GM23338 (cell line): ENCODE results near the gene XYLT1. TPM values are rescaled to one million over a fixed set of nuclear protein-coding genes. Genes with fewer than 3 reads are reported as not detected.

Experiments used
- ATAC-seq: fragments of 200-7000 bp; cut with Tn5 transposase; 3 replicates; pipeline ENCODE4 v1.9.1; 2020
- DNase-seq: peaks from one replicate; pipeline ENCODE4 v3.0.0-alpha.2; 2015; ENCODE audit warnings: low spot score
- H2AFZ ChIP-seq: fragments of 200-600 bp; sonication (generic); 2 replicates; pipeline ENCODE4 v1.8.0; 2016; ENCODE audit warnings: antibody characterized with exemption, mild to moderate bottlenecking, moderate library complexity
- H3F3A ChIP-seq: fragments of 200-600 bp; sonication (generic); replicated peaks from 2 replicates; pipeline ENCODE4 v1.8.0; 2017; ENCODE audit warnings: antibody characterized with exemption, mixed run types, low read depth
- H3K27ac ChIP-seq: fragments of 200-600 bp; sonication (generic); 2 replicates; pipeline ENCODE4 v1.6.1; 2016; ENCODE audit warnings: low read depth
- H3K27me3 ChIP-seq: fragments of 200-600 bp; sonication (generic); 2 replicates; pipeline ENCODE4 v1.8.0; 2016; ENCODE audit warnings: mild to moderate bottlenecking, mixed run types, moderate library complexity; ENCODE audit not compliant: insufficient read depth
- H3K36me3 ChIP-seq: fragments of 200-600 bp; sonication (generic); 2 replicates; pipeline ENCODE4 v1.8.0; 2016; ENCODE audit warnings: mild to moderate bottlenecking; ENCODE audit not compliant: insufficient read depth
- H3K4me1 ChIP-seq: fragments of 200-600 bp; sonication (generic); 2 replicates; pipeline ENCODE4 v1.8.0; 2016; ENCODE audit warnings: mild to moderate bottlenecking, moderate library complexity; ENCODE audit not compliant: insufficient read depth
- H3K4me2 ChIP-seq: fragments of 200-600 bp; sonication (generic); 2 replicates; pipeline ENCODE4 v1.7.1; 2017; ENCODE audit warnings: mixed run types
- H3K4me3 ChIP-seq: fragments of 200-600 bp; sonication (generic); 2 replicates; pipeline ENCODE4 v1.6.1; 2016; ENCODE audit warnings: mixed run types
- H3K79me2 ChIP-seq: fragments of 200-600 bp; sonication (generic); replicated peaks from 2 replicates; pipeline ENCODE4 v1.8.0; 2017; ENCODE audit warnings: mild to moderate bottlenecking; ENCODE audit not compliant: insufficient read depth
- H3K9me2 ChIP-seq: fragments of 200-600 bp; sonication (generic); 2 replicates; pipeline ENCODE4 v1.8.0; 2017; ENCODE audit not compliant: insufficient read depth
- H4K20me1 ChIP-seq: fragments of 200-600 bp; sonication (generic); replicated peaks from 2 replicates; pipeline ENCODE4 v1.8.0; 2017; ENCODE audit warnings: mild to moderate bottlenecking; ENCODE audit not compliant: insufficient read depth
- H3K27ac Mint-ChIP-seq: 2 replicates; pipeline ENCODE4 v1.8.0; 2020; ENCODE audit warnings: inconsistent platforms, mild to moderate bottlenecking, moderate library complexity, mixed read lengths
- H3K27me3 Mint-ChIP-seq: 3 replicates; pipeline ENCODE4 v1.8.0; 2022; ENCODE audit warnings: low read depth, mild to moderate bottlenecking, moderate library complexity, mixed read lengths, inconsistent platforms; ENCODE audit not compliant: insufficient read depth, poor library complexity
- H3K36me3 Mint-ChIP-seq: 3 replicates; pipeline ENCODE4 v1.8.0; 2021; ENCODE audit warnings: low read depth, mild to moderate bottlenecking, inconsistent platforms, moderate library complexity, mixed read lengths
- H3K4me1 Mint-ChIP-seq: 3 replicates; pipeline ENCODE4 v1.8.0; 2020; ENCODE audit warnings: mild to moderate bottlenecking, inconsistent platforms, mixed read lengths
- H3K4me3 Mint-ChIP-seq: 3 replicates; pipeline ENCODE4 v1.8.0; 2021; ENCODE audit warnings: moderate library complexity, mild to moderate bottlenecking, inconsistent platforms, mixed read lengths
- H3K9me3 Mint-ChIP-seq: 3 replicates; pipeline ENCODE4 v1.8.0; 2020; ENCODE audit warnings: moderate library complexity, mild to moderate bottlenecking, inconsistent platforms, mixed read lengths
- CREB1 ChIP-seq: fragments of 250-450 bp; sonication (Bioruptor Pico); IDR thresholded peaks from 2 replicates; pipeline ENCODE4 v1.5.0; 2020; ENCODE audit warnings: low read depth, mild to moderate bottlenecking, moderate library complexity
- EZH2 ChIP-seq: fragments of 200-600 bp; sonication (generic); IDR thresholded peaks from one replicate; pipeline ENCODE4 v1.8.0; 2017; ENCODE audit warnings: antibody characterized with exemption, mild to moderate bottlenecking, low read depth; ENCODE audit not compliant: unreplicated experiment
- EZH2phosphoT487 ChIP-seq: fragments of 200-600 bp; sonication (generic); IDR thresholded peaks from one replicate; pipeline ENCODE4 v1.8.1; 2018; ENCODE audit warnings: antibody characterized with exemption; ENCODE audit not compliant: unreplicated experiment
- JUNB ChIP-seq: IDR thresholded peaks from one replicate; pipeline ENCODE4 v1.6.1; 2016; ENCODE audit warnings: antibody characterized with exemption; ENCODE audit not compliant: unreplicated experiment
- NANOG ChIP-seq: IDR thresholded peaks from 2 replicates; pipeline ENCODE4 v1.6.1; 2016; ENCODE audit warnings: antibody characterized with exemption, borderline replicate concordance
- STAT1 ChIP-seq: IDR thresholded peaks from one replicate; pipeline ENCODE4 v1.6.1; 2016; ENCODE audit warnings: antibody characterized with exemption; ENCODE audit not compliant: unreplicated experiment
- ZNF114 ChIP-seq: fragments of 250-450 bp; sonication (Bioruptor Pico); IDR thresholded peaks from 2 replicates; pipeline ENCODE4 v1.5.0; 2020; ENCODE audit warnings: mild to moderate bottlenecking, moderate library complexity
- ZNF331 ChIP-seq: fragments of 250-450 bp; sonication (Bioruptor Pico); IDR thresholded peaks from 2 replicates; pipeline ENCODE4 v1.5.0; 2020; ENCODE audit warnings: low read depth, mild to moderate bottlenecking, moderate library complexity
- polyA plus RNA-seq: library from polyadenylated mRNA; unstranded; fragments of >200 nt; fragmentation: Nextera tagmentation; extraction: Ambion mirVana; gene quantifications from 2 replicates; pipeline ENCODE4 v1.2.1, GENCODE V29; 2016
- total RNA-seq: library from RNA; depleted of rRNA; stranded (reverse); fragments of >200 nt; shearing (Covaris generic); gene quantifications from 2 replicates; pipeline ENCODE4 v1.2.3, GENCODE V29; 2014
- TF ChIP-seq, protein P1 (sequence below): fragments of 250-450 bp; sonication (Bioruptor Pico); IDR thresholded peaks from 2 replicates; pipeline ENCODE4 v1.5.0; 2020; ENCODE audit warnings: mild to moderate bottlenecking, moderate library complexity
- TF ChIP-seq, protein P2 (sequence below), 2 experiments: fragments of 200-600 bp in 1 of 2; sonication (generic) in 1 of 2; conservative IDR thresholded peaks; 2 replicates each; pipeline versions ENCODE4 v1.5.1 to v1.6.1; 2016 to 2017; ENCODE audit warnings: antibody characterized with exemption in 2 of 2, low read depth in 2 of 2, mild to moderate bottlenecking in 2 of 2, moderate library complexity in 1 of 2
- TF ChIP-seq, protein P3 (sequence below): IDR thresholded peaks from 2 replicates; pipeline ENCODE4 v1.6.1; 2016; ENCODE audit warnings: antibody characterized with exemption

XYLT1 gene
- total and polyA plus RNA-seq, 2 experiments from 2014 or later: 3.5 to 24.7 TPM

DNA sequence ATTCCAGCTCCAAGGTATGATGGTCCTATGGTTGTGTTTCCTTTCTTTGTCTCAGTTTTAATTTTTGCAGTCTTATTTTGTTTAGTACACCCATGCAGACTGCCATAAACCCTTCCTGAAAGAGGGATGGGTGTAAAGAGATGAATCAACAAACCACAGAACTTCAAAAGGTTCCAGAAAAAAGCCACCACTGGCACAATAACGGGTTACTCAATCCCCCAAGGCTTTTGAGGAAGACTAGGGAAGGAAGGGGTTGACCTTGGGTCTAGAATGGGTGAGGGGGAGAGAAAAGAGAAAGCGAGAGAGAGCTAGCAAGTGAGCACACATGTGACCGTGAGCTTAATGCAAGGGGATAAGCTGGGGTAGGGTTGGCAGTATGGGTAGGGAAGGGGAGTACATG lies 168.1 kb downstream of the XYLT1 start (continued):
- TF ChIP-seq, protein P1, sequence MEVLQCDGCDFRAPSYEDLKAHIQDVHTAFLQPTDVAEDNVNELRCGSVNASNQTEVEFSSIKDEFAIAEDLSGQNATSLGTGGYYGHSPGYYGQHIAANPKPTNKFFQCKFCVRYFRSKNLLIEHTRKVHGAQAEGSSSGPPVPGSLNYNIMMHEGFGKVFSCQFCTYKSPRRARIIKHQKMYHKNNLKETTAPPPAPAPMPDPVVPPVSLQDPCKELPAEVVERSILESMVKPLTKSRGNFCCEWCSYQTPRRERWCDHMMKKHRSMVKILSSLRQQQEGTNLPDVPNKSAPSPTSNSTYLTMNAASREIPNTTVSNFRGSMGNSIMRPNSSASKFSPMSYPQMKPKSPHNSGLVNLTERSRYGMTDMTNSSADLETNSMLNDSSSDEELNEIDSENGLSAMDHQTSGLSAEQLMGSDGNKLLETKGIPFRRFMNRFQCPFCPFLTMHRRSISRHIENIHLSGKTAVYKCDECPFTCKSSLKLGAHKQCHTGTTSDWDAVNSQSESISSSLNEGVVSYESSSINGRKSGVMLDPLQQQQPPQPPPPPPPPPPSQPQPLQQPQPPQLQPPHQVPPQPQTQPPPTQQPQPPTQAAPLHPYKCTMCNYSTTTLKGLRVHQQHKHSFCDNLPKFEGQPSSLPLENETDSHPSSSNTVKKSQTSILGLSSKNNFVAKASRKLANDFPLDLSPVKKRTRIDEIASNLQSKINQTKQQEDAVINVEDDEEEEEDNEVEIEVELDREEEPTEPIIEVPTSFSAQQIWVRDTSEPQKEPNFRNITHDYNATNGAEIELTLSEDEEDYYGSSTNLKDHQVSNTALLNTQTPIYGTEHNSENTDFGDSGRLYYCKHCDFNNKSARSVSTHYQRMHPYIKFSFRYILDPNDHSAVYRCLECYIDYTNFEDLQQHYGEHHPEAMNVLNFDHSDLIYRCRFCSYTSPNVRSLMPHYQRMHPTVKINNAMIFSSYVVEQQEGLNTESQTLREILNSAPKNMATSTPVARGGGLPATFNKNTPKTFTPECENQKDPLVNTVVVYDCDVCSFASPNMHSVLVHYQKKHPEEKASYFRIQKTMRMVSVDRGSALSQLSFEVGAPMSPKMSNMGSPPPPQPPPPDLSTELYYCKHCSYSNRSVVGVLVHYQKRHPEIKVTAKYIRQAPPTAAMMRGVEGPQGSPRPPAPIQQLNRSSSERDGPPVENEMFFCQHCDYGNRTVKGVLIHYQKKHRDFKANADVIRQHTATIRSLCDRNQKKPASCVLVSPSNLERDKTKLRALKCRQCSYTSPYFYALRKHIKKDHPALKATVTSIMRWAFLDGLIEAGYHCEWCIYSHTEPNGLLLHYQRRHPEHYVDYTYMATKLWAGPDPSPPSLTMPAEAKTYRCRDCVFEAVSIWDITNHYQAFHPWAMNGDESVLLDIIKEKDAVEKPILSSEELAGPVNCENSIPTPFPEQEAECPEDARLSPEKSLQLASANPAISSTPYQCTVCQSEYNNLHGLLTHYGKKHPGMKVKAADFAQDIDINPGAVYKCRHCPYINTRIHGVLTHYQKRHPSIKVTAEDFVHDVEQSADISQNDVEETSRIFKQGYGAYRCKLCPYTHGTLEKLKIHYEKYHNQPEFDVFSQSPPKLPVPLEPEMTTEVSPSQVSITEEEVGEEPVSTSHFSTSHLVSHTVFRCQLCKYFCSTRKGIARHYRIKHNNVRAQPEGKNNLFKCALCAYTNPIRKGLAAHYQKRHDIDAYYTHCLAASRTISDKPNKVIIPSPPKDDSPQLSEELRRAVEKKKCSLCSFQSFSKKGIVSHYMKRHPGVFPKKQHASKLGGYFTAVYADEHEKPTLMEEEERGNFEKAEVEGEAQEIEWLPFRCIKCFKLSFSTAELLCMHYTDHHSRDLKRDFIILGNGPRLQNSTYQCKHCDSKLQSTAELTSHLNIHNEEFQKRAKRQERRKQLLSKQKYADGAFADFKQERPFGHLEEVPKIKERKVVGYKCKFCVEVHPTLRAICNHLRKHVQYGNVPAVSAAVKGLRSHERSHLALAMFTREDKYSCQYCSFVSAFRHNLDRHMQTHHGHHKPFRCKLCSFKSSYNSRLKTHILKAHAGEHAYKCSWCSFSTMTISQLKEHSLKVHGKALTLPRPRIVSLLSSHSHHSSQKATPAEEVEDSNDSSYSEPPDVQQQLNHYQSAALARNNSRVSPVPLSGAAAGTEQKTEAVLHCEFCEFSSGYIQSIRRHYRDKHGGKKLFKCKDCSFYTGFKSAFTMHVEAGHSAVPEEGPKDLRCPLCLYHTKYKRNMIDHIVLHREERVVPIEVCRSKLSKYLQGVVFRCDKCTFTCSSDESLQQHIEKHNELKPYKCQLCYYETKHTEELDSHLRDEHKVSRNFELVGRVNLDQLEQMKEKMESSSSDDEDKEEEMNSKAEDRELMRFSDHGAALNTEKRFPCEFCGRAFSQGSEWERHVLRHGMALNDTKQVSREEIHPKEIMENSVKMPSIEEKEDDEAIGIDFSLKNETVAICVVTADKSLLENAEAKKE (CRISPR knock-in tag): no peak
- TF ChIP-seq NANOG (no peak), EZH2phosphoT487 (no peak), EZH2 (no peak), JUNB (no peak)
- TF ChIP-seq, protein P2, sequence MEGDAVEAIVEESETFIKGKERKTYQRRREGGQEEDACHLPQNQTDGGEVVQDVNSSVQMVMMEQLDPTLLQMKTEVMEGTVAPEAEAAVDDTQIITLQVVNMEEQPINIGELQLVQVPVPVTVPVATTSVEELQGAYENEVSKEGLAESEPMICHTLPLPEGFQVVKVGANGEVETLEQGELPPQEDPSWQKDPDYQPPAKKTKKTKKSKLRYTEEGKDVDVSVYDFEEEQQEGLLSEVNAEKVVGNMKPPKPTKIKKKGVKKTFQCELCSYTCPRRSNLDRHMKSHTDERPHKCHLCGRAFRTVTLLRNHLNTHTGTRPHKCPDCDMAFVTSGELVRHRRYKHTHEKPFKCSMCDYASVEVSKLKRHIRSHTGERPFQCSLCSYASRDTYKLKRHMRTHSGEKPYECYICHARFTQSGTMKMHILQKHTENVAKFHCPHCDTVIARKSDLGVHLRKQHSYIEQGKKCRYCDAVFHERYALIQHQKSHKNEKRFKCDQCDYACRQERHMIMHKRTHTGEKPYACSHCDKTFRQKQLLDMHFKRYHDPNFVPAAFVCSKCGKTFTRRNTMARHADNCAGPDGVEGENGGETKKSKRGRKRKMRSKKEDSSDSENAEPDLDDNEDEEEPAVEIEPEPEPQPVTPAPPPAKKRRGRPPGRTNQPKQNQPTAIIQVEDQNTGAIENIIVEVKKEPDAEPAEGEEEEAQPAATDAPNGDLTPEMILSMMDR (conservative IDR thresholded peaks at IDR 0.05; ENCODE audit: low read depth in 2 of 2): no peak
- TF ChIP-seq, protein P3, sequence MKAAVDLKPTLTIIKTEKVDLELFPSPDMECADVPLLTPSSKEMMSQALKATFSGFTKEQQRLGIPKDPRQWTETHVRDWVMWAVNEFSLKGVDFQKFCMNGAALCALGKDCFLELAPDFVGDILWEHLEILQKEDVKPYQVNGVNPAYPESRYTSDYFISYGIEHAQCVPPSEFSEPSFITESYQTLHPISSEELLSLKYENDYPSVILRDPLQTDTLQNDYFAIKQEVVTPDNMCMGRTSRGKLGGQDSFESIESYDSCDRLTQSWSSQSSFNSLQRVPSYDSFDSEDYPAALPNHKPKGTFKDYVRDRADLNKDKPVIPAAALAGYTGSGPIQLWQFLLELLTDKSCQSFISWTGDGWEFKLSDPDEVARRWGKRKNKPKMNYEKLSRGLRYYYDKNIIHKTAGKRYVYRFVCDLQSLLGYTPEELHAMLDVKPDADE: no peak

DNA sequence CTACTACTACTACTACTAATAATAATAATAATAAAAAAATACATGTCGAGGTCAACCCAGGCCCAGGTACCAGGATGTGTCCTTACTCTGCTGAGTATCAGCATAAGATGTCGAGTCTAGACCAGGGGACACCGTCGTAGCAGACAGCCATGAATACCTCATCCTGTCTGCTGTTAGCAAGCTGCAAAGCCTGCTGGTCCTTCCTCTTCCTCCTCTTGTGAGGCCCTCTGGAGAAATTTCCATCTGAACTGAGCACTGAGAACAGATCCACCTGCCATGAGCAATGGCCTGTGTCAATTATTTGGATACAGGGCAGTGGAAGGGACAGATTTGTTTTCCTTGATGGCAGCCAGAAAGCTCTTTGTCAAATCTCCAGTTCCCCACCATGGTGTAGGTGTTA lies 168.5 kb downstream of the XYLT1 start:
- no peak overlapping the region for H3K4me3 Mint-ChIP-seq
- DNase-seq (no peak), ATAC-seq (no peak)
- peaks cover 6% of the 10 kb centered on the region for H3K27me3 Mint-ChIP-seq
- Histone ChIP-seq H3K27ac (no peak overlapping the region), H3K27me3 (no peaks in the 10 kb centered on the region), H3K79me2 (0 out of 2 replicates have a peak, but pooled peaks cover 10% of the 10 kb centered on the region), H4K20me1 (no peaks in the 10 kb centered on the region), H3K4me2 (no peak overlapping the region), H3K36me3 (no peaks in the 10 kb centered on the region), H3K4me3 (no peak overlapping the region), H3K9me2 (no peaks in the 10 kb centered on the region), H2AFZ (no peak overlapping the region), H3F3A (no peaks in the 10 kb centered on the region), H3K4me1 (peaks cover 43% of the 10 kb centered on the region)
- no peaks in the 10 kb centered on the region for H3K36me3 Mint-ChIP-seq
- H3K27ac Mint-ChIP-seq: no peak overlapping the region
- H3K9me3 Mint-ChIP-seq: no peaks in the 10 kb centered on the region
- peaks cover 55% of the 10 kb centered on the region for H3K4me1 Mint-ChIP-seq
- no peak for TF ChIP-seq STAT1
- TF ChIP-seq, protein P3: no peak
- TF ChIP-seq CREB1: no peak
- no peak for TF ChIP-seq ZNF114 (CRISPR knock-in tag)
- no peak for TF ChIP-seq EZH2
- TF ChIP-seq ZNF331 (CRISPR knock-in tag): no peak
- TF ChIP-seq EZH2phosphoT487: no peak
- TF ChIP-seq JUNB: no peak
